Neural progenitor cell (in vitro differentiated cells): ENCODE data around the gene INPP5F. TPM values are rescaled to one million over a fixed set of nuclear protein-coding genes. Genes with fewer than 3 reads are reported as not detected.
"Not testable (repeated sequence)": the region's sequence is repeated elsewhere in the genome, so short reads cannot be mapped to it uniquely, and the experiment has no call there.

Source experiments
- DNase-seq: peaks from one replicate; pipeline ENCODE4 v3.0.0-alpha.2; 2016; ENCODE audit warnings: low spot score
- H2AFZ ChIP-seq: fragments of 200-600 bp; sonication (generic); replicated peaks from 2 replicates; pipeline ENCODE4 v1.6.1; 2016; ENCODE audit warnings: antibody characterized with exemption
- H3F3A ChIP-seq: fragments of 200-600 bp; sonication (generic); 2 replicates; pipeline ENCODE4 v1.6.1; 2016; ENCODE audit warnings: antibody characterized with exemption, low read depth
- H3K27ac ChIP-seq: fragments of 200-600 bp; sonication (generic); 2 replicates; pipeline ENCODE4 v1.5.1; 2016; ENCODE audit warnings: mild to moderate bottlenecking
- H3K27me3 ChIP-seq: fragments of 200-600 bp; sonication (generic); 2 replicates; pipeline ENCODE4 v1.6.1; 2016; ENCODE audit warnings: mild to moderate bottlenecking, moderate library complexity
- H3K36me3 ChIP-seq: fragments of 200-600 bp; sonication (generic); 2 replicates; pipeline ENCODE4 v1.5.1; 2016
- H3K4me1 ChIP-seq: fragments of 200-600 bp; sonication (generic); 2 replicates; pipeline ENCODE4 v1.6.1; 2016; ENCODE audit warnings: mixed run types
- H3K4me2 ChIP-seq: fragments of 200-600 bp; sonication (generic); 2 replicates; pipeline ENCODE4 v1.6.1; 2016
- H3K4me3 ChIP-seq: fragments of 200-600 bp; sonication (generic); 2 replicates; pipeline ENCODE4 v1.5.1; 2016
- H3K79me2 ChIP-seq: fragments of 200-600 bp; sonication (generic); 2 replicates; pipeline ENCODE4 v1.6.1; 2016; ENCODE audit warnings: low read depth
- H3K9ac ChIP-seq: fragments of 200-600 bp; sonication (generic); 2 replicates; pipeline ENCODE4 v1.6.1; 2016
- H3K9me3 ChIP-seq: fragments of 200-600 bp; sonication (generic); 2 replicates; pipeline ENCODE4 v1.5.1; 2016; ENCODE audit warnings: low read depth
- H4K20me1 ChIP-seq: fragments of 200-600 bp; sonication (generic); 2 replicates; pipeline ENCODE4 v1.6.1; 2016; ENCODE audit warnings: low read depth
- H3K27ac Mint-ChIP-seq: 3 replicates; pipeline ENCODE4 v1.8.0; 2021; ENCODE audit warnings: mixed read lengths
- H3K27me3 Mint-ChIP-seq: 2 replicates; pipeline ENCODE4 v1.8.0; 2022; ENCODE audit warnings: low read depth, mild to moderate bottlenecking, inconsistent platforms, moderate library complexity, mixed read lengths; ENCODE audit not compliant: insufficient read depth
- H3K36me3 Mint-ChIP-seq: 3 replicates; pipeline ENCODE4 v1.8.0; 2021; ENCODE audit warnings: mixed read lengths
- H3K4me1 Mint-ChIP-seq: 3 replicates; pipeline ENCODE4 v1.8.0; 2021; ENCODE audit warnings: mixed read lengths
- H3K4me3 Mint-ChIP-seq: 3 replicates; pipeline ENCODE4 v1.8.0; 2021; ENCODE audit warnings: mild to moderate bottlenecking, moderate library complexity, mixed read lengths
- H3K9me3 Mint-ChIP-seq: 3 replicates; pipeline ENCODE4 v1.8.0; 2020; ENCODE audit warnings: mixed read lengths
- EZH2 ChIP-seq: fragments of 200-600 bp; sonication (generic); IDR thresholded peaks from 2 replicates; pipeline ENCODE4 v1.6.1; 2017; ENCODE audit warnings: antibody characterized with exemption, mild to moderate bottlenecking, moderate library complexity
- EZH2phosphoT487 ChIP-seq: fragments of 200-600 bp; sonication (generic); IDR thresholded peaks from 2 replicates; pipeline ENCODE4 v1.6.1; 2017; ENCODE audit warnings: antibody characterized with exemption
- total RNA-seq: library from RNA; depleted of rRNA; stranded (reverse); fragments of >200 nt; gene quantifications from 2 replicates; pipeline ENCODE4 v1.2.3, GENCODE V29; 2015; ENCODE audit warnings: low replicate concordance
- TF ChIP-seq, protein P1 (sequence below): fragments of 200-600 bp; sonication (generic); IDR thresholded peaks from 2 replicates; pipeline ENCODE4 v1.5.1; 2017; ENCODE audit warnings: antibody characterized with exemption, mild to moderate bottlenecking

Gene INPP5F
- total RNA-seq, 1 donor from 2014 or later: 167 TPM

DNA sequence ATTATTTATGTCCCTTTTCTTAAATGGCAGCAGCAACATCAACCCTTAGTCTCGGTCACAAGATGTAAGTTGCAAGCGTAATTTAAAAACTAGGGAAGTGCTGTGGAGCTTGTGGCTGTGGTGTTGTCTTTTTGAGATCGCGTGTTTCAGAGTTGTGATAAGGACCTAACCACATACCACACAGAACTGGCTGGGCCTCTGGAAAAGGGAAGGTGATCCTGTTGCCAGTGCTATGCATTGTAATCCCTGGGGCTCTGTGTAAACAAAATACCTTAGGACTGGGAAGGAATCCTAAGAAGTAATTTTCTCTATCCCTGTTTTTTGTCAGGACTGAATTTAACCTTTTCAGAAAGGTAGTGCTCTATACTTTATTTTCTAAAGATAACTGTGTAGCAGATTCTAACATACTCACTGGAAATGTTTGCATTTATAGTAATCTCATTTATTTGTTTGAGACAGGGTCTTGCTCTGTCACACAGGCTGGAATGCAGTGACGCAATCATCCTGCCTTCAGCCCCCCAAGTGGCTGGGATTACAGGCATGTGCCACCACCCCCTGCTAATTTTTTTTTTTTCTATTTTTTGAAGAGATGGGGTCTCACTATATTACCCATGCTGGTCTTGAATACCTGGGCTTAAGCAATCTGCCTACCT lies 60.4 kb downstream of the INPP5F start:
- H2AFZ ChIP-seq: no peak overlapping the region
- no peak overlapping the region for H3K9ac ChIP-seq
- H4K20me1 ChIP-seq: no peaks in the 10 kb centered on the region
- H3K27ac Mint-ChIP-seq: peak overlapping the region; percentile 16
- H3K27me3 Mint-ChIP-seq: peaks cover 4% of the 10 kb centered on the region
- DNase-seq: peak; percentile 76
- H3K27ac ChIP-seq: peak overlapping the region; percentile 59
- no peaks in the 10 kb centered on the region for H3K36me3 ChIP-seq
- H3K4me3 ChIP-seq: peak overlapping the region; percentile 5
- peaks cover 34% of the 10 kb centered on the region for H3K4me1 Mint-ChIP-seq
- H3K27me3 ChIP-seq: no peaks in the 10 kb centered on the region
- H3K79me2 ChIP-seq: no peaks in the 10 kb centered on the region
- H3F3A ChIP-seq: peaks cover 9% of the 10 kb centered on the region
- no peak overlapping the region for H3K4me3 Mint-ChIP-seq
- no peaks in the 10 kb centered on the region for H3K9me3 ChIP-seq
- H3K9me3 Mint-ChIP-seq: no peaks in the 10 kb centered on the region
- peaks cover 30% of the 10 kb centered on the region for H3K4me1 ChIP-seq
- peaks cover 4% of the 10 kb centered on the region for H3K36me3 Mint-ChIP-seq
- peak overlapping the region; percentile 59 for H3K4me2 ChIP-seq
- TF ChIP-seq EZH2 (no peak), EZH2phosphoT487 (no peak)
- TF ChIP-seq, protein P1, sequence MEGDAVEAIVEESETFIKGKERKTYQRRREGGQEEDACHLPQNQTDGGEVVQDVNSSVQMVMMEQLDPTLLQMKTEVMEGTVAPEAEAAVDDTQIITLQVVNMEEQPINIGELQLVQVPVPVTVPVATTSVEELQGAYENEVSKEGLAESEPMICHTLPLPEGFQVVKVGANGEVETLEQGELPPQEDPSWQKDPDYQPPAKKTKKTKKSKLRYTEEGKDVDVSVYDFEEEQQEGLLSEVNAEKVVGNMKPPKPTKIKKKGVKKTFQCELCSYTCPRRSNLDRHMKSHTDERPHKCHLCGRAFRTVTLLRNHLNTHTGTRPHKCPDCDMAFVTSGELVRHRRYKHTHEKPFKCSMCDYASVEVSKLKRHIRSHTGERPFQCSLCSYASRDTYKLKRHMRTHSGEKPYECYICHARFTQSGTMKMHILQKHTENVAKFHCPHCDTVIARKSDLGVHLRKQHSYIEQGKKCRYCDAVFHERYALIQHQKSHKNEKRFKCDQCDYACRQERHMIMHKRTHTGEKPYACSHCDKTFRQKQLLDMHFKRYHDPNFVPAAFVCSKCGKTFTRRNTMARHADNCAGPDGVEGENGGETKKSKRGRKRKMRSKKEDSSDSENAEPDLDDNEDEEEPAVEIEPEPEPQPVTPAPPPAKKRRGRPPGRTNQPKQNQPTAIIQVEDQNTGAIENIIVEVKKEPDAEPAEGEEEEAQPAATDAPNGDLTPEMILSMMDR: no peak

DNA sequence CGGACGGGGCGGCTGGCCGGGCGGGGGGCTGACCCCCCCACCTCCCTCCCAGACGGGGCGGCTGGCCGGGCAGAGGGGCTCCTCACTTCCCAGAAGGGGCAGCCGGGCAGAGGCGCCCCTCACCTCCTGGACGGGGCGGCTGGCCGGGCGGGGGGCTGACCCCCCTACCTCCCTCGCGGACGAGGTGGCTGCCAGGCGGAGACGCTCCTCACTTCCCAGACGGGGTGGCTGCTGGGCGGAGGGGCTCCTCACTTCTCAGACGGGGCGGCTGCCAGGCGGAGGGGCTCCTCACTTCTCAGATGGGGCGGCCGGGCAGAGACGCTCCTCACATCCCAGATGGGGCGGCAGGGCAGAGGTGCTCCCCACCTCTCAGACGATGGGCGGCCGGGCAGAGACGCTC lies 69.3 kb downstream of the INPP5F start:
- DNase-seq, H3K27me3 Mint-ChIP-seq, H3K27ac Mint-ChIP-seq, H3K9me3 Mint-ChIP-seq, H3K9me3 ChIP-seq, H3K36me3 ChIP-seq, H3F3A ChIP-seq, H3K79me2 ChIP-seq, H3K27ac ChIP-seq, H4K20me1 ChIP-seq, H3K9ac ChIP-seq, H3K4me3 ChIP-seq, H3K27me3 ChIP-seq, H3K4me1 ChIP-seq, H3K4me3 Mint-ChIP-seq, H3K4me2 ChIP-seq, H2AFZ ChIP-seq: not testable (repeated sequence)
- peaks cover 14% of the 10 kb centered on the region for H3K4me1 Mint-ChIP-seq
- H3K36me3 Mint-ChIP-seq: peaks cover 21% of the 10 kb centered on the region

DNA sequence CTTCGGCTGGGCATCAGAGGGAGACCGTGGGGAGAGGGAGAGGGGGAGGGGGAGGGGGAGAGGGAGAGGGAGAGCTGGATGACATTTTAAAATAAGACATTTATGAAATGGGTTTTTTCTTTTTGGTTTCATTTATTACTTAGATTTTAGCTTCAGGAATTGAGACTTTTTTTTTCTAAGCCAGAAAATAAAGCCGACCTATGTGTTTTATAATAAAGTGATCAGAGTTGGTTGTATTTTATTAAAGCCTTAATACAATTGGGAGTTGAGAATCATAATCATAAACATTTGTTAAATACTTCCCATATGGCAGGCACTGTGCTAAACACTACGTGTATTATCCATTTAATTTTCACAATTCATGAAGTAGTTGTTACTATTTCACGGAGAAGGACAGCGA lies 70.2 kb downstream of the INPP5F start:
- H3K4me1 Mint-ChIP-seq: peaks cover 8% of the 10 kb centered on the region
- Histone ChIP-seq H2AFZ (no peak overlapping the region), H3F3A (peaks cover 4% of the 10 kb centered on the region), H3K27me3 (no peaks in the 10 kb centered on the region), H3K36me3 (peaks cover 5% of the 10 kb centered on the region), H3K27ac (no peak overlapping the region), H3K9me3 (no peaks in the 10 kb centered on the region), H3K9ac (no peak overlapping the region), H3K4me1 (no peaks in the 10 kb centered on the region), H4K20me1 (no peaks in the 10 kb centered on the region), H3K4me3 (no peak overlapping the region), H3K4me2 (no peak overlapping the region), H3K79me2 (no peaks in the 10 kb centered on the region)
- peaks cover 3% of the 10 kb centered on the region for H3K9me3 Mint-ChIP-seq
- H3K4me3 Mint-ChIP-seq: no peak overlapping the region
- no peak overlapping the region for H3K27ac Mint-ChIP-seq
- DNase-seq: no peak
- H3K36me3 Mint-ChIP-seq: peaks cover 21% of the 10 kb centered on the region
- no peak for TF ChIP-seq EZH2
- TF ChIP-seq, protein P1: no peak
- no peak for TF ChIP-seq EZH2phosphoT487
- no peaks in the 10 kb centered on the region for H3K27me3 Mint-ChIP-seq

DNA sequence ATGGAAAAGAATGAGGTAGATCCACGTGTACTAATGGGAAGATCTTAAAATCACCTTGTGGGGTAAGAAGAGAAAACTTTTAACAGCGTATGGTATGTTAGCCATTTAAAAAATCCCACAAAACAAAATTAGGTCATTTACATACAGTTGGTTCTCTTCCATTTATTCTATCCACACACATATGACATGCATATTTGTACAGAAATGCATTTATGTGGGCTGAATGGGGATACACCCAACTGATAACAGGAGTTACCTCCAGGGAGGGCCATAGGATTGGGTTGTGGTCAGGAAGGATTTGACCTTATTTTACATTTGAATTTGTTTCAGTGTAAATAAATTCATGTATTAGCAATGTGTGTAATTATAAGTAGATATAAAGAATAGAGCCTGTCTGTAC lies 75.3 kb downstream of the INPP5F start:
- Mint-ChIP-seq H3K4me3 (no peak overlapping the region), H3K36me3 (peaks cover 20% of the 10 kb centered on the region), H3K27me3 (no peaks in the 10 kb centered on the region), H3K4me1 (peaks cover 7% of the 10 kb centered on the region), H3K27ac (no peak overlapping the region), H3K9me3 (no peaks in the 10 kb centered on the region)
- no peak overlapping the region for H3K4me3 ChIP-seq
- H3K36me3 ChIP-seq: peaks cover 5% of the 10 kb centered on the region
- no peaks in the 10 kb centered on the region for H3F3A ChIP-seq
- no peaks in the 10 kb centered on the region for H4K20me1 ChIP-seq
- no peak overlapping the region for H3K9ac ChIP-seq
- no peaks in the 10 kb centered on the region for H3K27me3 ChIP-seq
- no peak for TF ChIP-seq EZH2
- TF ChIP-seq, protein P1: no peak
- no peak for TF ChIP-seq EZH2phosphoT487
- H3K4me1 ChIP-seq: no peaks in the 10 kb centered on the region
- H3K79me2 ChIP-seq: no peaks in the 10 kb centered on the region
- no peak for DNase-seq
- H3K4me2 ChIP-seq: no peak overlapping the region
- no peak overlapping the region for H2AFZ ChIP-seq
- no peaks in the 10 kb centered on the region for H3K9me3 ChIP-seq
- H3K27ac ChIP-seq: no peak overlapping the region
